ENCODE data around the gene TNIK.

TNIK gene

DNA sequence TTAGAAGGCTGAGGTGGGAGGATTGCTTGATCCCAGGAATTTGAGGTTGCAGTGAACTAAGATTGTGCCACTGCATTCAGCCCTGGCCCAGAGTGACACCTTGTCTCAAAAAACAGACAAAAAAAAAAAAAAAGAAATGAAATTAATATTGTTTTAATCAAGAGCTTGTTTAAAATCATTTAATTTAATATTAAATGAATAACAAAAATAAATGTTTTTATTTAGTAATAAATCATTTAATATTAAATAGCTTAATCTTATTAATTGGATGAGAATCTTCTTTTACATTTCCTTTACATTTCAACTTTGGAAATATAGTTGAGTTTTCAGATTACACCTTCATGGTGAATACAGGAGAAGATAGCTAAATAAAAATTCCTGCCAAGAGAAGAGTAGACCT is 29.7 kb downstream of the TNIK start:
- Histone ChIP-seq H3K9me3 (ENCODE audit: insufficient read depth, low read length) (no peaks in the 10 kb centered on the region), H3K9ac (ENCODE audit: low read length) (no peak overlapping the region), H3K4me3 (ENCODE audit: low read length) (no peak overlapping the region), H3K79me2 (ENCODE audit: low read length) (peaks cover 63% of the 10 kb centered on the region), H3K4me2 (ENCODE audit: low read length) (no peak overlapping the region), H3K4me1 (ENCODE audit: low read length) (no peaks in the 10 kb centered on the region), H3K27ac (ENCODE audit: low read length) (no peak overlapping the region), H2AFZ (ENCODE audit: low read depth, low read length) (no peak overlapping the region), H3K27me3 (ENCODE audit: low read depth, low read length) (no peaks in the 10 kb centered on the region), H3K36me3 (replicated peaks; ENCODE audit: low read depth, low read length) (no peaks in the 10 kb centered on the region), H4K20me1 (ENCODE audit: insufficient read depth, low read length) (peaks cover 44% of the 10 kb centered on the region)
- TF ChIP-seq EZH2phosphoT487 (IDR thresholded peaks at IDR 0.05; ENCODE audit: low read depth) (no peak), CTCF (IDR thresholded peaks at IDR 0.05; ENCODE audit: low read depth, low read length) (no peak)

DNA sequence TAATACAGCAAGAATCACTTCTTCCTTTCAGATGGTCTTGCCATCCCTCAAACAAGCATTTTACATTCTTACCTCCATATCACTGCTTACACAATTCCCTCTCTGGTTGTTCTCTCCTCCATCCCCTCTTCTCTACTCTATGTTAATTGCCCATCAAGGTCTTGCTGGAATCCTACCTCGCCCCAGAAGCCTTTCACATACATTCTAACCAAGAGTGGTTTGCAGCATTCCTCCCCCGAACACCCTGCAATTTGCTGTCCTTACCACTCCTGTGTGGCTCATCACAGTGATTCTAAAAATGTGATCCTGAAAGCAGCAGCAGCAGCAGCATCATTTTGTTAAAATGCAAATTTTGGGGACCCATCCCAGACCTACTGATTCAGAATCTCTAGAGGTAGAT is 30.6 kb downstream of the TNIK start:
- Histone ChIP-seq H3K36me3 (replicated peaks; ENCODE audit: low read depth, low read length) (peaks cover 4% of the 10 kb centered on the region), H2AFZ (ENCODE audit: low read depth, low read length) (no peak overlapping the region), H3K4me3 (ENCODE audit: low read length) (no peak overlapping the region), H4K20me1 (ENCODE audit: insufficient read depth, low read length) (peaks cover 37% of the 10 kb centered on the region), H3K4me1 (ENCODE audit: low read length) (no peaks in the 10 kb centered on the region), H3K79me2 (ENCODE audit: low read length) (peaks cover 64% of the 10 kb centered on the region), H3K9ac (ENCODE audit: low read length) (no peak overlapping the region), H3K9me3 (ENCODE audit: insufficient read depth, low read length) (no peaks in the 10 kb centered on the region), H3K27ac (ENCODE audit: low read length) (no peak overlapping the region), H3K27me3 (ENCODE audit: low read depth, low read length) (no peaks in the 10 kb centered on the region), H3K4me2 (ENCODE audit: low read length) (no peak overlapping the region)
- TF ChIP-seq EZH2phosphoT487 (IDR thresholded peaks at IDR 0.05; ENCODE audit: low read depth), result no peak
- TF ChIP-seq CTCF (IDR thresholded peaks at IDR 0.05; ENCODE audit: low read depth, low read length), result no peak

- Histone ChIP-seq H3K9ac (ENCODE audit: low read length) (no peak overlapping the region), H3K79me2 (ENCODE audit: low read length) (peaks cover 67% of the 10 kb centered on the region), H2AFZ (ENCODE audit: low read depth, low read length) (no peak overlapping the region), H3K4me1 (ENCODE audit: low read length) (no peaks in the 10 kb centered on the region), H3K36me3 (replicated peaks; ENCODE audit: low read depth, low read length) (peaks cover 4% of the 10 kb centered on the region), H3K9me3 (ENCODE audit: insufficient read depth, low read length) (no peaks in the 10 kb centered on the region), H3K27me3 (ENCODE audit: low read depth, low read length) (no peaks in the 10 kb centered on the region), H3K4me3 (ENCODE audit: low read length) (no peak overlapping the region), H3K4me2 (ENCODE audit: low read length) (no peak overlapping the region), H4K20me1 (ENCODE audit: insufficient read depth, low read length) (peaks cover 37% of the 10 kb centered on the region), H3K27ac (ENCODE audit: low read length) (no peak overlapping the region)
- TF ChIP-seq EZH2phosphoT487 (IDR thresholded peaks at IDR 0.05; ENCODE audit: low read depth), result no peak
- TF ChIP-seq CTCF (IDR thresholded peaks at IDR 0.05; ENCODE audit: low read depth, low read length), result no peak
Measured at GRCh38 chr3:171428892-171429291, 31.3 kb downstream of the TNIK start.

DNA sequence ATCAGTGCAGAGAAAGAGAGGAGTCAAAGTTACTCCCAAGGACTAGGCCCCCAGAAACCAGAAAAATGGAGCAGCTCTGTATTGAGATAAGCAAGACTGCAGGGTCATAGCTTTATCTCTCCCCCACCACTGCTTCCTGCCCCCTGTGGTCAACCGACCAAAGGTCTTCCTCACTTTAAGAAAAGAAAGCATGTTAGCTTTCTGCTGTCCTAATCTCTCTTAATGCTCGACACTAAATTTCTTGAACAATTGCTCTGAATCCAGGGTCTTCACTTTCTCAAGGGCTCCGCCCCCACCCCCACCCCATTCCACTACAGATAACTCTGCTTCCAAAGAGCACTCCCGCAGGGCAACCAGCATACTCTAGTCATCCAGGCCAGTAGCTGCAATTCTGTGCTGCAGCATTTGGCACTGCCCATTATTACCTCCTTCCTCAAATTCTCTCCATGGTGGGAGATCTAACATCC is 31.9 kb downstream of the TNIK start:
- Histone ChIP-seq H3K4me2 (ENCODE audit: low read length) (no peak overlapping the region), H3K27ac (ENCODE audit: low read length) (no peak overlapping the region), H3K36me3 (replicated peaks; ENCODE audit: low read depth, low read length) (peaks cover 4% of the 10 kb centered on the region), H3K27me3 (ENCODE audit: low read depth, low read length) (no peaks in the 10 kb centered on the region), H3K9me3 (ENCODE audit: insufficient read depth, low read length) (no peaks in the 10 kb centered on the region), H4K20me1 (ENCODE audit: insufficient read depth, low read length) (peaks cover 37% of the 10 kb centered on the region), H3K9ac (ENCODE audit: low read length) (no peak overlapping the region), H2AFZ (ENCODE audit: low read depth, low read length) (no peak overlapping the region), H3K79me2 (ENCODE audit: low read length) (peaks cover 66% of the 10 kb centered on the region), H3K4me1 (ENCODE audit: low read length) (no peaks in the 10 kb centered on the region), H3K4me3 (ENCODE audit: low read length) (no peak overlapping the region)
- TF ChIP-seq CTCF (IDR thresholded peaks at IDR 0.05; ENCODE audit: low read depth, low read length), result no peak
- no peak for TF ChIP-seq EZH2phosphoT487 (IDR thresholded peaks at IDR 0.05; ENCODE audit: low read depth)
